ENCODE results near the gene USP20. TPM values are rescaled to one million over a fixed set of nuclear protein-coding genes. Genes with fewer than 3 reads are reported as not detected.

USP20 gene
- total RNA-seq (10 to 100 TPM in 7 of 9 donors, 1 to 10 TPM in 2; 9.5 to 19.7 (median 13.1) TPM), polyA plus RNA-seq (10 to 100 TPM in 1 of 2 donors, 1 to 10 TPM in 1; 9.4 to 12.1 TPM)
- long read RNA-seq, donor 1, full-length matches to known transcripts = 7 of 18 reads
- long read RNA-seq, donor 1, partial matches to known transcripts = 6 of 18 reads
- long read RNA-seq, donor 1, other reads (novel, unspliced or antisense) = 5 of 18 reads
- long read RNA-seq, donor 2, full-length matches to known transcripts = 9 of 26 reads
- long read RNA-seq, donor 2, partial matches to known transcripts = 9 of 26 reads
- long read RNA-seq, donor 2, other reads (novel, unspliced or antisense) = 8 of 26 reads
- long read RNA-seq, donor 3, full-length matches to known transcripts = 5 of 26 reads
- long read RNA-seq, donor 3, partial matches to known transcripts = 13 of 26 reads
- long read RNA-seq, donor 3, other reads (novel, unspliced or antisense) = 8 of 26 reads

- Histone ChIP-seq H3K27me3 (no peaks in the 10 kb centered on the region), H3K27ac (peak within 1 kb of the TSS in 11 of 12 donors; percentile 61 to 96 (median 83)), H3K4me1 (peaks cover 0 to 42% (median 18%) of the 10 kb centered on the region in 12 donors), H3K4me3 (peak within 1 kb of the TSS; percentile 72 to 100 (median 88)), H3K9me3 (no peaks in the 10 kb centered on the region), H3K36me3 (peaks cover 0 to 32% (median 32%) of the 10 kb centered on the region in 9 donors)
- intact Hi-C loops (cut with DNase I) = loop anchor here in 2 of 10 donors (1.0 to 2.0 kb wide), 2 partner anchors 32 to 50 kb away; partner anchors contain the start of gene TOR1B (in 1 of the 2)
- WGBS, 4 donors = 0 to 1% (median 1%) methylated on average over 35 to 81 of the region's 81 CpGs
- TF ChIP-seq CTCF (IDR thresholded peaks at IDR 0.05) = peak in 2 of 12 donors; percentile 16 to 25
- TF ChIP-seq POLR2A (IDR thresholded peaks at IDR 0.05) = peak; percentile 78 to 94
- peak; percentile 99 to 100 (median 100) for ATAC-seq
- peak; percentile 96 to 98 (median 97) for DNase-seq
These were observed at the start of gene USP20, which contains the start of gene C9orf78 for GRCh38 chr9:129835128-129835859. TSS of gene USP20 (plus strand) at chr9:129835458. CDS start at chr9:129852556, 17,098 bp downstream. TSS of gene C9orf78 (minus strand) at chr9:129835275. CDS start at chr9:129835221, 54 bp downstream.

GRCh38 chr9:129785866-129786265, 49.4 kb upstream of the USP20 start:
- DNase-seq (no peak), ATAC-seq (no peak)
- Histone ChIP-seq H3K27ac (no peak overlapping the region), H3K4me1 (peaks cover 0 to 5% (median 0%) of the 10 kb centered on the region in 12 donors), H3K4me3 (no peak overlapping the region), H3K9me3 (no peaks in the 10 kb centered on the region), H3K36me3 (no peaks in the 10 kb centered on the region), H3K27me3 (peaks cover 0 to 10% (median 0%) of the 10 kb centered on the region in 9 donors)
- TF ChIP-seq POLR2A (IDR thresholded peaks at IDR 0.05) = no peak
- no peak for TF ChIP-seq CTCF (IDR thresholded peaks at IDR 0.05)
- WGBS, 4 donors = 77 to 100% (median 92%) methylated on average over 1 of the region's 1 CpG
- intact Hi-C loops (cut with DNase I) = loop anchor here in 5 of 10 donors (2.0 to 5.0 kb wide), 5 partner anchors 47 to 647 kb away; partner anchors contain the start of gene ASB6 (in 2 of the 5)

- no peak for TF ChIP-seq CTCF (IDR thresholded peaks at IDR 0.05)
- no peak for TF ChIP-seq POLR2A (IDR thresholded peaks at IDR 0.05)
- intact Hi-C loops (cut with DNase I) = loop anchor here in 3 of 10 donors (2.0 to 5.0 kb wide), 3 partner anchors 48 to 59 kb away; no protein-coding TSS in a partner anchor
- 70 to 78% (median 74%) methylated on average over 10 of the region's 10 CpGs for WGBS, 4 donors
- no peaks in the 10 kb centered on the region for H3K36me3 ChIP-seq
- peaks cover 0 to 5% (median 0%) of the 10 kb centered on the region in 12 donors for H3K4me1 ChIP-seq
- no peak overlapping the region for H3K4me3 ChIP-seq
- peaks cover 0 to 10% (median 0%) of the 10 kb centered on the region in 9 donors for H3K27me3 ChIP-seq
- ATAC-seq (no peak), DNase-seq (no peak)
- H3K27ac ChIP-seq = no peak overlapping the region
- no peaks in the 10 kb centered on the region for H3K9me3 ChIP-seq
These were observed 48.8 kb upstream of the USP20 start for GRCh38 chr9:129786481-129786880.

Measured in heart left ventricle (tissue), 16 donors.